OCI-LY1 (cell line): ENCODE measurements around the gene SPTBN2.

ENCODE experiments used
- H2AFZ ChIP-seq: fragments of 200-600 bp; sonication (generic), shearing (Covaris generic); 2 replicates; pipeline ENCODE4 v1.6.0; 2014; ENCODE audit warnings: antibody characterized with exemption, mild to moderate bottlenecking, low read length
- H3F3A ChIP-seq: fragments of 200-600 bp; sonication (generic), shearing (Covaris generic); 2 replicates; pipeline ENCODE4 v1.6.0; 2014; ENCODE audit warnings: mild to moderate bottlenecking, antibody characterized with exemption, low read length, moderate library complexity; ENCODE audit not compliant: insufficient read depth
- H3K27ac ChIP-seq: fragments of 200-600 bp; sonication (generic); 2 replicates; pipeline ENCODE4 v1.5.1; 2014; ENCODE audit warnings: low read length, mixed run types, mild to moderate bottlenecking, low read depth; ENCODE audit not compliant: poor library complexity, severe bottlenecking
- H3K27me3 ChIP-seq: fragments of 200-600 bp; sonication (generic); 2 replicates; pipeline ENCODE4 v1.6.0; 2014; ENCODE audit warnings: antibody characterized with exemption, mild to moderate bottlenecking, low read length, moderate library complexity; ENCODE audit not compliant: insufficient read depth
- H3K36me3 ChIP-seq: fragments of 200-600 bp; sonication (generic); 2 replicates; pipeline ENCODE4 v1.6.1; 2014; ENCODE audit warnings: mild to moderate bottlenecking, antibody characterized with exemption, low read length, moderate library complexity, mixed read lengths; ENCODE audit not compliant: insufficient read depth
- H3K4me1 ChIP-seq: fragments of 200-600 bp; sonication (generic); 2 replicates; pipeline ENCODE4 v1.5.1; 2014; ENCODE audit warnings: mild to moderate bottlenecking, low read length, moderate library complexity; ENCODE audit not compliant: insufficient read depth, severe bottlenecking
- H3K4me2 ChIP-seq: fragments of 200-600 bp; sonication (generic), shearing (Covaris generic); 2 replicates; pipeline ENCODE4 v1.6.1; 2014; ENCODE audit warnings: low read length
- H3K4me3 ChIP-seq: fragments of 200-600 bp; sonication (generic); 2 replicates; pipeline ENCODE4 v1.5.1; 2014; ENCODE audit warnings: low read length, low read depth, mild to moderate bottlenecking, mixed read lengths; ENCODE audit not compliant: poor library complexity, severe bottlenecking
- H3K79me2 ChIP-seq: fragments of 200-600 bp; shearing (Covaris generic); 2 replicates; pipeline ENCODE4 v1.6.1; 2016; ENCODE audit warnings: mixed run types, low read length, mixed read lengths; ENCODE audit not compliant: insufficient read depth
- H3K9ac ChIP-seq: fragments of 200-600 bp; sonication (generic), shearing (Covaris generic); 2 replicates; pipeline ENCODE4 v1.6.1; 2014; ENCODE audit warnings: mild to moderate bottlenecking, low read length, mixed read lengths
- H3K9me2 ChIP-seq: fragments of 200-600 bp; sonication (generic), shearing (Covaris generic); 2 replicates; pipeline ENCODE4 v1.6.1; 2014; ENCODE audit warnings: low read depth, mild to moderate bottlenecking, low read length, mixed read lengths
- H3K9me3 ChIP-seq: fragments of 200-600 bp; shearing (Covaris generic); 2 replicates; pipeline ENCODE4 v1.6.1; 2014; ENCODE audit warnings: low read length, mixed read lengths
- H4K20me1 ChIP-seq: fragments of 200-600 bp; sonication (generic), shearing (Covaris generic); 2 replicates; pipeline ENCODE4 v1.6.0; 2016; ENCODE audit warnings: mild to moderate bottlenecking, low read length; ENCODE audit not compliant: insufficient read depth
- CTCF ChIP-seq: fragments of 200-600 bp; sonication (generic), shearing (Covaris generic); IDR thresholded peaks from 2 replicates; pipeline ENCODE4 v1.5.1; 2017; ENCODE audit warnings: mild to moderate bottlenecking, antibody characterized with exemption, low read length, moderate library complexity, mixed read lengths
- EZH2 ChIP-seq: fragments of 200-600 bp; sonication (generic), shearing (Covaris generic); IDR thresholded peaks from 2 replicates; pipeline ENCODE4 v1.8.0; 2017; ENCODE audit warnings: borderline replicate concordance, mixed run types, mild to moderate bottlenecking, antibody characterized with exemption, low read length, moderate library complexity, mixed read lengths

SPTBN2 gene

GRCh38 chr11:66697988-66698387, 31.0 kb downstream of the SPTBN2 start:
- TF ChIP-seq EZH2, result no peak
- no peak for TF ChIP-seq CTCF
- peaks cover 47% of the 10 kb centered on the region; the same call in 1 of the 2 replicates for H3K36me3 ChIP-seq

GRCh38 chr11:66696146-66696545, 32.9 kb downstream of the SPTBN2 start:
- no peaks in the 10 kb centered on the region for H3K27me3 ChIP-seq
- H3K79me2 ChIP-seq, result no peaks in the 10 kb centered on the region
- no peaks in the 10 kb centered on the region for H3F3A ChIP-seq
- no peaks in the 10 kb centered on the region for H3K9me2 ChIP-seq
- no peak for TF ChIP-seq EZH2
- TF ChIP-seq CTCF, result no peak
- peaks cover 62% of the 10 kb centered on the region for H3K36me3 ChIP-seq
- no peaks in the 10 kb centered on the region for H4K20me1 ChIP-seq
- H2AFZ ChIP-seq, result no peak overlapping the region
- H3K4me2 ChIP-seq, result no peak overlapping the region
- H3K9ac ChIP-seq, result no peak overlapping the region
- H3K9me3 ChIP-seq, result no peaks in the 10 kb centered on the region
- H3K27ac ChIP-seq, result peak overlapping the region; percentile 73
- H3K4me1 ChIP-seq, result peaks cover 8% of the 10 kb centered on the region
- H3K4me3 ChIP-seq, result no peak overlapping the region

More at GRCh38 chr11:66697988-66698387, 31.0 kb downstream of the SPTBN2 start:
- H3K9me3 ChIP-seq, result no peaks in the 10 kb centered on the region
- H3K27me3 ChIP-seq, result no peaks in the 10 kb centered on the region
- no peaks in the 10 kb centered on the region for H4K20me1 ChIP-seq
- no peaks in the 10 kb centered on the region for H3K79me2 ChIP-seq
- H3K4me1 ChIP-seq, result peaks cover 8% of the 10 kb centered on the region
- H3K9me2 ChIP-seq, result no peaks in the 10 kb centered on the region
- H2AFZ ChIP-seq, result no peak overlapping the region
- no peak overlapping the region for H3K9ac ChIP-seq
- H3F3A ChIP-seq, result no peaks in the 10 kb centered on the region
- H3K4me3 ChIP-seq, result no peak overlapping the region
- H3K4me2 ChIP-seq, result no peak overlapping the region
- H3K27ac ChIP-seq, result no peak overlapping the region

GRCh38 chr11:66694732-66695207, 34.2 kb downstream of the SPTBN2 start:
- peaks cover 8% of the 10 kb centered on the region for H3K4me1 ChIP-seq
- H2AFZ ChIP-seq, result no peak overlapping the region
- H3K27me3 ChIP-seq, result no peaks in the 10 kb centered on the region
- no peaks in the 10 kb centered on the region for H3K79me2 ChIP-seq
- no peak overlapping the region for H3K9ac ChIP-seq
- peaks cover 54% of the 10 kb centered on the region for H3K36me3 ChIP-seq
- TF ChIP-seq EZH2 (no peak), CTCF (peak; percentile 99)
- no peak overlapping the region for H3K4me2 ChIP-seq
- H3K27ac ChIP-seq, result no peak overlapping the region
- no peaks in the 10 kb centered on the region for H4K20me1 ChIP-seq
- H3K4me3 ChIP-seq, result no peak overlapping the region
- H3F3A ChIP-seq, result no peaks in the 10 kb centered on the region
- no peaks in the 10 kb centered on the region for H3K9me2 ChIP-seq
- no peaks in the 10 kb centered on the region for H3K9me3 ChIP-seq
